ENCODE data around the gene KPNA2.

DNA sequence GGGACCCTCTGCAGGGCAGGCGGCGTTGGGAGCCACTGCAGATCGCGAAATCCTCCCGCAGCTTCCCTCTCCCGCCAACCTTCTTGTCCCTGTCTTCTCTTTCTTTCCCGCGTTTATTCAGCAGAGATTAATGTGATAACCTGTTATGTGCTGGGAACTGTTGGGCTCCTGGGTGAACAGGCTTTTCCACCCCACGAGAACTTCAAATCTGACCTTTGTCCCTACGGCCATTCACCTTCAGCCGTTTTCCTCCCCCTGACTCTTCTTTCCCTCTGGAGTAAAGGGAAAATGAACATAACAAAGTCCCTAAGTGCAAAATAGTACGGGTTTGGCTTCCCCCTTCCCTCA is 15.2 kb upstream of the KPNA2 start:
- TF ChIP-seq POLR2A (IDR thresholded peaks at IDR 0.05; ENCODE audit: low read depth, low read length) (no peak), POLR2AphosphoS5 (IDR thresholded peaks at IDR 0.05; ENCODE audit: low read depth, low read length) (no peak)
